SK-N-SH (cell line): ENCODE measurements around the gene ALS2CL. TPM values are rescaled to one million over a fixed set of nuclear protein-coding genes. Genes with fewer than 3 reads are reported as not detected.

Source experiments
- CTCF ChIA-PET: fragments of 300-600, 350-600 bp; formaldehyde crosslinking; extraction: SDS; loops from one replicate; lab custom pipeline; 2021; lab: Yijun Ruan, JAX
- POLR2A ChIA-PET: fragments of 350-600 bp; sonication (Branson Sonifier 250); formaldehyde crosslinking; extraction: SDS; loops from one replicate; lab custom pipeline; 2020; ENCODE audit warnings: antibody characterized with exemption, inconsistent platforms; lab: Yijun Ruan, JAX
- DNase-seq: peaks from one replicate; pipeline ENCODE4 v3.0.0; 2012
- H2AFZ ChIP-seq: fragments of 200-600 bp; sonication (generic); 2 replicates; pipeline ENCODE4 v1.8.1; 2016; ENCODE audit warnings: antibody characterized with exemption, mild to moderate bottlenecking, low read depth
- H3F3A ChIP-seq: fragments of 200-600 bp; sonication (generic); replicated peaks from 2 replicates; pipeline ENCODE3; 2016; ENCODE audit warnings: antibody characterized with exemption, mild to moderate bottlenecking; ENCODE audit not compliant: insufficient read depth
- H3K27ac ChIP-seq, 2 experiments: fragments of 200-500 bp in 1 of 2; fragments of 200-600 bp in 1 of 2; sonication (Bioruptor generic) in 1 of 2; sonication (generic), shearing (Covaris generic) in 1 of 2; 2 replicates each; pipeline versions ENCODE4 v1.5.1 to v1.6.1; 2014 to 2016; ENCODE audit warnings: low read depth in 2 of 2, inconsistent platforms in 1 of 2, low read length in 1 of 2, mild to moderate bottlenecking in 1 of 2, mixed read lengths in 1 of 2
- H3K27me3 ChIP-seq: fragments of 200-600 bp; sonication (generic), shearing (Covaris generic); 2 replicates; pipeline ENCODE4 v1.6.1; 2016; ENCODE audit warnings: mixed run types; ENCODE audit not compliant: insufficient read depth
- H3K36me3 ChIP-seq, 2 experiments: fragments of 200-500 bp in 1 of 2; fragments of 200-600 bp in 1 of 2; sonication (Bioruptor generic) in 1 of 2; sonication (generic) in 1 of 2; replicated peaks in 1 of 2; 2 replicates each; pipeline versions ENCODE3 to v1.5.1; 2014 to 2016; ENCODE audit warnings: low read length in 1 of 2, mild to moderate bottlenecking in 1 of 2; ENCODE audit not compliant: insufficient read depth in 2 of 2, control insufficient read depth in 1 of 2
- H3K4me1 ChIP-seq, 2 experiments: fragments of 200-500 bp in 1 of 2; fragments of 200-600 bp in 1 of 2; sonication (Bioruptor generic) in 1 of 2; sonication (generic), shearing (Covaris generic) in 1 of 2; 2 replicates each; pipeline versions ENCODE4 v1.5.1 to v1.6.1; 2014 to 2016; ENCODE audit warnings: low read depth in 1 of 2, low read length in 1 of 2, mixed run types in 1 of 2; ENCODE audit not compliant: insufficient read depth in 2 of 2, control insufficient read depth in 1 of 2
- H3K4me2 ChIP-seq: fragments of 200-600 bp; sonication (generic), shearing (Covaris generic); 2 replicates; pipeline ENCODE4 v1.6.1; 2017; ENCODE audit warnings: mixed run types
- H3K4me3 ChIP-seq, 2 experiments: fragments of 200-500 bp in 1 of 2; fragments of 200-600 bp in 1 of 2; sonication (Bioruptor generic) in 1 of 2; sonication (generic), shearing (Covaris generic) in 1 of 2; 2 replicates each; pipeline versions ENCODE4 v1.5.1 to v1.8.1; 2014 to 2016; ENCODE audit warnings: low read depth in 2 of 2, inconsistent platforms in 1 of 2, low read length in 1 of 2, mild to moderate bottlenecking in 1 of 2, mixed read lengths in 1 of 2, moderate library complexity in 1 of 2
- H3K79me2 ChIP-seq: fragments of 200-600 bp; sonication (generic); 2 replicates; pipeline ENCODE4 v1.8.1; 2017; ENCODE audit warnings: mild to moderate bottlenecking; ENCODE audit not compliant: insufficient read depth
- H3K9ac ChIP-seq: fragments of 200-600 bp; sonication (generic); 2 replicates; pipeline ENCODE4 v1.6.1; 2017; ENCODE audit warnings: mixed run types
- H3K9me2 ChIP-seq: fragments of 200-600 bp; sonication (generic); 2 replicates; pipeline ENCODE4 v1.6.1; 2017; ENCODE audit warnings: mixed run types
- H3K9me3 ChIP-seq: fragments of 200-600 bp; sonication (generic); 2 replicates; pipeline ENCODE4 v1.6.1; 2017; ENCODE audit warnings: mixed run types, mild to moderate bottlenecking, moderate library complexity
- H4K20me1 ChIP-seq: fragments of 200-600 bp; sonication (generic); 2 replicates; pipeline ENCODE4 v1.6.1; 2017; ENCODE audit warnings: mild to moderate bottlenecking, mixed run types; ENCODE audit not compliant: insufficient read depth
- EP300 ChIP-seq, 2 experiments: IDR thresholded peaks; 2 replicates each; pipeline versions ENCODE4 v1.4.0 to v1.6.1; 2012; ENCODE audit warnings: borderline replicate concordance in 1 of 2, low read depth in 1 of 2, low read length in 1 of 2
- FOXM1 ChIP-seq: IDR thresholded peaks from 2 replicates; pipeline ENCODE4 v1.4.0; 2012; ENCODE audit warnings: low read depth, mild to moderate bottlenecking
- GATA2 ChIP-seq: sonication (generic); formaldehyde crosslinking; IDR thresholded peaks from 2 replicates; pipeline ENCODE4 v1.5.0; 2020; ENCODE audit warnings: mild to moderate bottlenecking, missing genetic modification reagents
- JUND ChIP-seq: IDR thresholded peaks from 2 replicates; pipeline ENCODE4 v1.4.0; 2012
- NFIC ChIP-seq: IDR thresholded peaks from 2 replicates; pipeline ENCODE4 v1.4.0; 2012; ENCODE audit warnings: borderline replicate concordance
- POLR2AphosphoS5 ChIP-seq: IDR thresholded peaks from 2 replicates; pipeline ENCODE4 v1.6.1; 2012; ENCODE audit warnings: low read depth, low read length
- TCF12 ChIP-seq: IDR thresholded peaks from 2 replicates; pipeline ENCODE4 v1.4.0; 2012
- TEAD4 ChIP-seq: IDR thresholded peaks from 2 replicates; pipeline ENCODE4 v1.4.0; 2012; ENCODE audit warnings: mild to moderate bottlenecking, borderline replicate concordance; ENCODE audit not compliant: insufficient read depth
- WGBS: methylation state at CpG from one replicate; pipeline ENCODE4 v1.1.6; 2017; ENCODE audit warnings: low lambda C conversion rate; 5-methylcytosine and 5-hydroxymethylcytosine counted together
- polyA plus RNA-seq, 3 experiments: library from polyadenylated mRNA; depleted of rRNA; stranded (reverse); fragments of >200 nt; gene quantifications; 2 replicates each; pipeline ENCODE4 v1.2.3, GENCODE V29; 2012
- TF ChIP-seq, protein P1 (sequence below): IDR thresholded peaks from 2 replicates; pipeline ENCODE4 v1.4.0; 2012; ENCODE audit warnings: low read depth, borderline replicate concordance
- TF ChIP-seq, protein P2 (sequence below): IDR thresholded peaks from 2 replicates; pipeline ENCODE4 v1.6.1; 2012; ENCODE audit warnings: mild to moderate bottlenecking, low read depth, low read length, moderate library complexity
- TF ChIP-seq, protein P3 (sequence below): IDR thresholded peaks from 2 replicates; pipeline ENCODE4 v1.4.0; 2012; ENCODE audit warnings: low read depth, borderline replicate concordance

ALS2CL gene
- polyA plus RNA-seq, 1 of the 3 experiments (the other 2 are of a cell fraction): 0.18 TPM

DNA sequence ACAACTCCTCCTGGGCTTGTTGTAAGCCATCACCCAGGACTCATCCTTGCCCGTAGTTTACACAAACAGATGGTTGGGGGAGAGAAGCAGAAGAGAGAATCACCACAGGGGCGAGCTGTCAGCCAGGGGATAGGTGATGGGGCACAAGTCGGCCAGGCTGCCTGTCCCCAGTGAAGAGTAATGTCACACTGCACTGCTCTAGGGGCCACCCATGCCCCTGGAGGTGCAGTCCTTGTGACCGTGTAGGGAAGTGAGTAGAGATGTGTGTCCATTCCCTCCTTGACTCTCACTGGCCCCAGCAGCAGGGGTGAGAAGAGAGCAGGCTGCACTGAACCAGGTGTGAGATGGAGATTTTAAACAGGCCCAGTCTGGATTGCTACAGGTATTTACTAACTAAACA, 41.3 kb upstream of the ALS2CL start:
- 44% methylated on average over 2 of the region's 4 CpGs for WGBS
- Histone ChIP-seq H3K9ac (no peak overlapping the region), H3K4me2 (no peak overlapping the region), H3K36me3 (no peaks in the 10 kb centered on the region), H3K27ac (no peak overlapping the region), H3K9me2 (no peaks in the 10 kb centered on the region)
- ChIA-PET POLR2A (no interaction called here), CTCF (no interaction called here)
- DNase-seq: no peak
- no peak for TF ChIP-seq JUND
- no peak for TF ChIP-seq POLR2AphosphoS5
- no peak for TF ChIP-seq FOXM1
- TF ChIP-seq TEAD4: no peak
- TF ChIP-seq, protein P1, sequence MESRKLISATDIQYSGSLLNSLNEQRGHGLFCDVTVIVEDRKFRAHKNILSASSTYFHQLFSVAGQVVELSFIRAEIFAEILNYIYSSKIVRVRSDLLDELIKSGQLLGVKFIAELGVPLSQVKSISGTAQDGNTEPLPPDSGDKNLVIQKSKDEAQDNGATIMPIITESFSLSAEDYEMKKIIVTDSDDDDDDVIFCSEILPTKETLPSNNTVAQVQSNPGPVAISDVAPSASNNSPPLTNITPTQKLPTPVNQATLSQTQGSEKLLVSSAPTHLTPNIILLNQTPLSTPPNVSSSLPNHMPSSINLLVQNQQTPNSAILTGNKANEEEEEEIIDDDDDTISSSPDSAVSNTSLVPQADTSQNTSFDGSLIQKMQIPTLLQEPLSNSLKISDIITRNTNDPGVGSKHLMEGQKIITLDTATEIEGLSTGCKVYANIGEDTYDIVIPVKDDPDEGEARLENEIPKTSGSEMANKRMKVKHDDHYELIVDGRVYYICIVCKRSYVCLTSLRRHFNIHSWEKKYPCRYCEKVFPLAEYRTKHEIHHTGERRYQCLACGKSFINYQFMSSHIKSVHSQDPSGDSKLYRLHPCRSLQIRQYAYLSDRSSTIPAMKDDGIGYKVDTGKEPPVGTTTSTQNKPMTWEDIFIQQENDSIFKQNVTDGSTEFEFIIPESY: no peak
- TF ChIP-seq NFIC: no peak
- TF ChIP-seq GATA2: no peak
- TF ChIP-seq, protein P2, sequence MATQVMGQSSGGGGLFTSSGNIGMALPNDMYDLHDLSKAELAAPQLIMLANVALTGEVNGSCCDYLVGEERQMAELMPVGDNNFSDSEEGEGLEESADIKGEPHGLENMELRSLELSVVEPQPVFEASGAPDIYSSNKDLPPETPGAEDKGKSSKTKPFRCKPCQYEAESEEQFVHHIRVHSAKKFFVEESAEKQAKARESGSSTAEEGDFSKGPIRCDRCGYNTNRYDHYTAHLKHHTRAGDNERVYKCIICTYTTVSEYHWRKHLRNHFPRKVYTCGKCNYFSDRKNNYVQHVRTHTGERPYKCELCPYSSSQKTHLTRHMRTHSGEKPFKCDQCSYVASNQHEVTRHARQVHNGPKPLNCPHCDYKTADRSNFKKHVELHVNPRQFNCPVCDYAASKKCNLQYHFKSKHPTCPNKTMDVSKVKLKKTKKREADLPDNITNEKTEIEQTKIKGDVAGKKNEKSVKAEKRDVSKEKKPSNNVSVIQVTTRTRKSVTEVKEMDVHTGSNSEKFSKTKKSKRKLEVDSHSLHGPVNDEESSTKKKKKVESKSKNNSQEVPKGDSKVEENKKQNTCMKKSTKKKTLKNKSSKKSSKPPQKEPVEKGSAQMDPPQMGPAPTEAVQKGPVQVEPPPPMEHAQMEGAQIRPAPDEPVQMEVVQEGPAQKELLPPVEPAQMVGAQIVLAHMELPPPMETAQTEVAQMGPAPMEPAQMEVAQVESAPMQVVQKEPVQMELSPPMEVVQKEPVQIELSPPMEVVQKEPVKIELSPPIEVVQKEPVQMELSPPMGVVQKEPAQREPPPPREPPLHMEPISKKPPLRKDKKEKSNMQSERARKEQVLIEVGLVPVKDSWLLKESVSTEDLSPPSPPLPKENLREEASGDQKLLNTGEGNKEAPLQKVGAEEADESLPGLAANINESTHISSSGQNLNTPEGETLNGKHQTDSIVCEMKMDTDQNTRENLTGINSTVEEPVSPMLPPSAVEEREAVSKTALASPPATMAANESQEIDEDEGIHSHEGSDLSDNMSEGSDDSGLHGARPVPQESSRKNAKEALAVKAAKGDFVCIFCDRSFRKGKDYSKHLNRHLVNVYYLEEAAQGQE: no peak
- TF ChIP-seq EP300 (IDR thresholded peaks at IDR 0.05; ENCODE audit: borderline replicate concordance in 1 of 2, low read depth in 1 of 2, low read length in 1 of 2): no peak
- no peak for TF ChIP-seq TCF12
- TF ChIP-seq, protein P3, sequence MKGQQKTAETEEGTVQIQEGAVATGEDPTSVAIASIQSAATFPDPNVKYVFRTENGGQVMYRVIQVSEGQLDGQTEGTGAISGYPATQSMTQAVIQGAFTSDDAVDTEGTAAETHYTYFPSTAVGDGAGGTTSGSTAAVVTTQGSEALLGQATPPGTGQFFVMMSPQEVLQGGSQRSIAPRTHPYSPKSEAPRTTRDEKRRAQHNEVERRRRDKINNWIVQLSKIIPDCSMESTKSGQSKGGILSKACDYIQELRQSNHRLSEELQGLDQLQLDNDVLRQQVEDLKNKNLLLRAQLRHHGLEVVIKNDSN: no peak
- TF ChIP-seq, all 33 proteins: peak for 0
- Histone ChIP-seq H3K27me3 (no peaks in the 10 kb centered on the region; the same call in 1 of the 2 replicates), H3K4me3 (no peak overlapping the region), H3K4me1 (peaks cover 0 to 3% of the 10 kb centered on the region in 2 experiments; a peak in 2 of 4 replicates), H2AFZ (no peak overlapping the region), H3F3A (no peaks in the 10 kb centered on the region), H4K20me1 (no peaks in the 10 kb centered on the region), H3K79me2 (no peaks in the 10 kb centered on the region), H3K9me3 (no peaks in the 10 kb centered on the region)
